GM18511 (cell line): ENCODE data around the gene GUCY2C.

Source experiments
- ATAC-seq: cut with Tn5 transposase; IDR thresholded peaks from one replicate; pipeline ENCODE4 v1.9.1; 2021; ENCODE audit warnings: mild to moderate bottlenecking, moderate library complexity; ENCODE audit not compliant: unreplicated experiment

The GUCY2C gene

GRCh38 chr12:14629832-14630710 is 66.3 kb downstream of the GUCY2C start:
- peak; percentile 97 for ATAC-seq

- no peak for ATAC-seq
Observed at GRCh38 chr12:14628771-14629170, 67.6 kb downstream of the GUCY2C start.

GRCh38 chr12:14621826-14622225 is 74.6 kb downstream of the GUCY2C start:
- ATAC-seq: peak; percentile 76

- ATAC-seq: peak; percentile 71
Observed at GRCh38 chr12:14619741-14620501, 76.5 kb downstream of the GUCY2C start.

GRCh38 chr12:14618983-14619382 is 77.4 kb downstream of the GUCY2C start:
- no peak for ATAC-seq

- ATAC-seq: peak; percentile 56
Observed at GRCh38 chr12:14614704-14615121, 81.7 kb downstream of the GUCY2C start.

GRCh38 chr12:14613718-14614117 is 82.7 kb downstream of the GUCY2C start:
- ATAC-seq: peak; percentile 96

GRCh38 chr12:14612898-14613445 is 83.4 kb downstream of the GUCY2C start:
- no peak for ATAC-seq

GRCh38 chr12:14612250-14612649 is 84.1 kb downstream of the GUCY2C start:
- no peak for ATAC-seq

GRCh38 chr12:14611640-14612203 is 84.7 kb downstream of the GUCY2C start:
- no peak for ATAC-seq

GRCh38 chr12:14607568-14607967 is 88.8 kb downstream of the GUCY2C start:
- ATAC-seq: no peak

- no peak for ATAC-seq
Observed at GRCh38 chr12:14605401-14605989, 90.9 kb downstream of the GUCY2C start.

GRCh38 chr12:14601692-14602478 is 94.5 kb downstream of the GUCY2C start:
- no peak for ATAC-seq

- ATAC-seq: no peak
Observed at GRCh38 chr12:14597480-14597879, 98.9 kb downstream of the GUCY2C start.

- ATAC-seq: no peak
Observed at GRCh38 chr12:14591719-14592118, 104.7 kb downstream of the GUCY2C start.

- no peak for ATAC-seq
Observed at GRCh38 chr12:14589169-14590004, 107.0 kb downstream of the GUCY2C start.

- no peak for ATAC-seq
Observed at GRCh38 chr12:14588571-14588970, 107.8 kb downstream of the GUCY2C start.

- ATAC-seq: no peak
Observed at GRCh38 chr12:14578646-14579045, 117.8 kb downstream of the GUCY2C start.

- ATAC-seq: no peak
Observed at GRCh38 chr12:14577344-14577743, 119.1 kb downstream of the GUCY2C start.
